Nephron progenitor cell (in vitro differentiated cells): ENCODE data around the gene INPP5A.

Experiments used
- DNase-seq: peaks from one replicate; pipeline ENCODE4 v3.0.0; 2021
- H3K27ac Mint-ChIP-seq: 2 replicates; pipeline ENCODE4 v1.8.0; 2021; ENCODE audit warnings: mild to moderate bottlenecking, moderate library complexity, mixed read lengths
- H3K27me3 Mint-ChIP-seq: 2 replicates; pipeline ENCODE4 v1.8.0; 2021; ENCODE audit warnings: mild to moderate bottlenecking, low read depth, mixed read lengths; ENCODE audit not compliant: poor library complexity
- H3K36me3 Mint-ChIP-seq: 2 replicates; pipeline ENCODE4 v1.8.0; 2021; ENCODE audit warnings: low read depth, mixed read lengths
- H3K4me1 Mint-ChIP-seq: 2 replicates; pipeline ENCODE4 v1.8.0; 2021; ENCODE audit warnings: mixed read lengths
- H3K4me3 Mint-ChIP-seq: 2 replicates; pipeline ENCODE4 v1.8.0; 2021; ENCODE audit warnings: mild to moderate bottlenecking, moderate library complexity, mixed read lengths
- H3K9me3 Mint-ChIP-seq: 2 replicates; pipeline ENCODE4 v1.8.0; 2021; ENCODE audit warnings: mild to moderate bottlenecking, moderate library complexity, mixed read lengths
- CTCF ChIP-seq: fragments of 200-600 bp; sonication (generic); IDR thresholded peaks from 2 replicates; pipeline ENCODE4 v1.5.0; 2021; ENCODE audit warnings: antibody characterized with exemption

INPP5A gene

GRCh38 chr10:132541129-132541528, 3.5 kb downstream of the INPP5A start:
- Mint-ChIP-seq H3K27me3 (peaks cover 6% of the 10 kb centered on the region), H3K27ac (no peak overlapping the region), H3K9me3 (no peaks in the 10 kb centered on the region), H3K4me1 (peaks cover 58% of the 10 kb centered on the region), H3K4me3 (peak overlapping the region; percentile 70), H3K36me3 (no peaks in the 10 kb centered on the region)
- no peak for DNase-seq
- no peak for TF ChIP-seq CTCF

- H3K4me1 Mint-ChIP-seq = peaks cover 59% of the 10 kb centered on the region
- no peaks in the 10 kb centered on the region for H3K36me3 Mint-ChIP-seq
- no peaks in the 10 kb centered on the region for H3K9me3 Mint-ChIP-seq
- peak overlapping the region; percentile 39 for H3K27ac Mint-ChIP-seq
- no peak for DNase-seq
- no peak for TF ChIP-seq CTCF
- peaks cover 6% of the 10 kb centered on the region for H3K27me3 Mint-ChIP-seq
- no peak overlapping the region for H3K4me3 Mint-ChIP-seq
These were observed 4.0 kb downstream of the INPP5A start for GRCh38 chr10:132541601-132542011.

GRCh38 chr10:132542086-132542775, 4.6 kb downstream of the INPP5A start:
- H3K4me1 Mint-ChIP-seq = peaks cover 61% of the 10 kb centered on the region
- no peaks in the 10 kb centered on the region for H3K36me3 Mint-ChIP-seq
- no peak for TF ChIP-seq CTCF
- H3K27me3 Mint-ChIP-seq = peaks cover 6% of the 10 kb centered on the region
- no peak for DNase-seq
- H3K9me3 Mint-ChIP-seq = no peaks in the 10 kb centered on the region
- no peak overlapping the region for H3K4me3 Mint-ChIP-seq
- H3K27ac Mint-ChIP-seq = peak overlapping the region; percentile 39

GRCh38 chr10:132542819-132543218, 5.2 kb downstream of the INPP5A start:
- Mint-ChIP-seq H3K9me3 (no peaks in the 10 kb centered on the region), H3K4me3 (no peak overlapping the region), H3K36me3 (no peaks in the 10 kb centered on the region), H3K4me1 (peaks cover 61% of the 10 kb centered on the region), H3K27me3 (peaks cover 6% of the 10 kb centered on the region), H3K27ac (no peak overlapping the region)
- no peak for DNase-seq
- no peak for TF ChIP-seq CTCF

- no peaks in the 10 kb centered on the region for H3K36me3 Mint-ChIP-seq
- TF ChIP-seq CTCF = no peak
- H3K27ac Mint-ChIP-seq = peak overlapping the region; percentile 13
- no peaks in the 10 kb centered on the region for H3K9me3 Mint-ChIP-seq
- H3K4me3 Mint-ChIP-seq = no peak overlapping the region
- H3K27me3 Mint-ChIP-seq = peaks cover 6% of the 10 kb centered on the region
- no peak for DNase-seq
- peaks cover 53% of the 10 kb centered on the region for H3K4me1 Mint-ChIP-seq
These were observed 6.5 kb downstream of the INPP5A start for GRCh38 chr10:132543916-132544743.
